ENCODE results near the gene TCEAL4.
"Not testable (repeated sequence)": the region's sequence is repeated elsewhere in the genome, so short reads cannot be mapped to it uniquely, and the experiment has no call there.

Gene TCEAL4

GRCh38 chrX:103586659-103587058, 1.3 kb downstream of the TCEAL4 start:
- no peak for DNase-seq

- not testable (repeated sequence) for DNase-seq
Observed at GRCh38 chrX:103592295-103592694, 7.0 kb downstream of the TCEAL4 start.

- not testable (repeated sequence) for DNase-seq
Observed at GRCh38 chrX:103595202-103595601, 9.9 kb downstream of the TCEAL4 start.

GRCh38 chrX:103607364-103608305, 22.3 kb downstream of the TCEAL4 start, which contains the start of gene TCEAL3:
TCEAL3 (plus strand) TSS chrX:103607963; CDS start chrX:103609065, 1,102 bp downstream.
- DNase-seq = peak in 55 of 58 donors; percentile 2 to 72 (median 42)

- DNase-seq = peak in 12 of 58 donors; percentile 1 to 39 (median 23)
Observed at GRCh38 chrX:103608306-103608963, 23.1 kb downstream of the TCEAL4 start.

- DNase-seq = no peak
Observed at GRCh38 chrX:103610282-103610681, 25.0 kb downstream of the TCEAL4 start.

- no peak for DNase-seq
Observed at GRCh38 chrX:103613362-103613890, 28.1 kb downstream of the TCEAL4 start.

GRCh38 chrX:103614999-103615398, 29.7 kb downstream of the TCEAL4 start:
- no peak for DNase-seq

GRCh38 chrX:103615781-103616371, 30.6 kb downstream of the TCEAL4 start:
- DNase-seq = no peak

- DNase-seq = no peak
Observed at GRCh38 chrX:103616676-103617186, 31.4 kb downstream of the TCEAL4 start.

- no peak for DNase-seq
Observed at GRCh38 chrX:103624111-103624510, 38.8 kb downstream of the TCEAL4 start.

- no peak for DNase-seq
Observed at GRCh38 chrX:103626855-103627254, 41.5 kb downstream of the TCEAL4 start.

GRCh38 chrX:103628386-103629317, 43.3 kb downstream of the TCEAL4 start, which contains the start of gene TCEAL1:
TCEAL1 (plus strand) TSS chrX:103628975; CDS start chrX:103629917, 942 bp downstream.
- DNase-seq = peak in 56 of 58 donors; percentile 3 to 75 (median 52)

- peak in 57 of 58 donors; percentile 2 to 78 (median 61) for DNase-seq
Observed at GRCh38 chrX:103629318-103630170, 44.2 kb downstream of the TCEAL4 start.

- DNase-seq = no peak
Observed at GRCh38 chrX:103630171-103630511, 44.8 kb downstream of the TCEAL4 start.

GRCh38 chrX:103631145-103631544, 45.8 kb downstream of the TCEAL4 start:
- DNase-seq = no peak

GRCh38 chrX:103635436-103635835, 50.1 kb downstream of the TCEAL4 start:
- no peak for DNase-seq
